Stromal cell of bone marrow (primary cell): Measurements from ENCODE around the gene MINAR1.

Experiments
- DNase-seq: peaks from one replicate; pipeline ENCODE4 v3.0.0-alpha.2; 2012; ENCODE audit warnings: low read depth

Gene MINAR1

GRCh38 chr15:79463043-79463780 is 31.1 kb downstream of the MINAR1 start:
- no peak for DNase-seq

GRCh38 chr15:79463781-79464270 is 31.7 kb downstream of the MINAR1 start:
- no peak for DNase-seq

- DNase-seq: no peak
These were observed 34.4 kb downstream of the MINAR1 start for GRCh38 chr15:79466488-79466887.

- no peak for DNase-seq
These were observed 35.9 kb downstream of the MINAR1 start for GRCh38 chr15:79467865-79468586.

GRCh38 chr15:79472446-79472845 is 40.3 kb downstream of the MINAR1 start:
- no peak for DNase-seq

DNA sequence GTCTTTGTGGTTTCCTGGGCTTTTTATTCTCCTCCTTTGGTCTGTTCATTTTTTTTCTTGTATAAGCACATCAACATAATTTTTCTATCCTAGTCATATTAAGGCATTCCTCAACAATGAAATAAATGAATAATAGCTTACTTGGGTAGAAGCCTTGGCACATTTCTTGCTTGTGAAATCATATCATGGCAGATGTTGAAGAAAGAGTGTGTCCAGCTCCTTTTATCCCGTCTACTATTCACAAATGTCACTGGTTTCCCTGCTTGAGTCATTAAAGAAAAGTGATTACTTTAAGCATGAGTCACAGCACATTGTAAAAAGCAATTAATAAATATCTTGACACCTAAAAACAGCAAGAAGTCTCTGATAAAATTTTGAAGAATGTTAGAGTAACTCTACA is 42.1 kb downstream of the MINAR1 start:
- peak; percentile 31 for DNase-seq

GRCh38 chr15:79475306-79475705 is 43.2 kb downstream of the MINAR1 start:
- peak; percentile 57 for DNase-seq

GRCh38 chr15:79478108-79478507 is 46.0 kb downstream of the MINAR1 start:
- no peak for DNase-seq

DNA sequence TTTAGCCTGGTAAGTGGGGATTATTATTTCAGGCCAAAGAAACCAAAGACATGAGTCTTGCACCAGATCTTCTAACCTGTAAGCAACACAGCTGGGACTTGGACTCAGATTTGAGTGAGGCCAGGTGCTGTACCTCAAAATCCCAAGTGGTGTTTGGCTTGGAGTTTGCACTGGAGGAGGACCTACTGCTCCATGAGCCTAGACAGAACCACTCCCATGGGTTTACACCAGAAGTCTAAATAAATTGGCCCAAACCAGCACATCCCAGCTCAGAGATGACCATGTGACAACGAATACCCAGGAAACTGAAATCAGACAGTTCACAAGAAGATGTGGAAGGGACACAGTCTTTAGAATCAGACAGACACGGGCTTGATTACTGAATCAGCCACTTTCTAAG is 47.5 kb downstream of the MINAR1 start:
- no peak for DNase-seq

DNA sequence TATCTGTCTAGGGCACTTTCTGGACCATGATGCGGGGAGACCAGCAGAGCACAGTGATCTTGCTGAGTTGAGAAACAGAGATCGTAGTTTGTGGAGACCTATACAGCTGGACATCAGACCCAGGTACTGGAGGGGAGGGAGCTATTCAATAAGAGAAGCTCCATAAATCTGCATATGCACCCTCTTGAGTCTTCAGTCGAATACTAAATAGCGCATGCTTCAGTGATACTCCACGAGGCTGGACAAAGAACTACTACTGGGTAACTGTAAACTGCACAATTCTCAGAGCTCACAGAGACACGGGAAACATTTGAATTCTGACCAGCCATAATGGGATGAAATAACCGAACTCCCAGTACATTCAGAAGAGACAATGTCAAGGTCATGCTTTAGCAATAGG is 49.7 kb downstream of the MINAR1 start:
- no peak for DNase-seq
